ENCODE data around the gene XIRP2.

- TF ChIP-seq POLR2AphosphoS5 (IDR thresholded peaks at IDR 0.05; ENCODE audit: borderline replicate concordance, low read depth, low read length), result no peak
- TF ChIP-seq EZH2 (IDR thresholded peaks at IDR 0.05), result no peak
- no peak for TF ChIP-seq FOXP2 (optimal IDR thresholded peaks at IDR 0.05; ENCODE audit: control extremely low read depth, extremely low read length, insufficient read depth)
These were observed 309.7 kb downstream of the XIRP2 start for GRCh38 chr2:167198009-167198408.

Data from SK-N-MC (cell line).